22Rv1 (cell line): ENCODE measurements around the gene CYB561A3.

Source experiments
- H3K27ac ChIP-seq: fragments of 450-650 bp; 2 replicates; pipeline ENCODE4 v1.5.1; 2017
- ZFX ChIP-seq: fragments of 450-650 bp; IDR thresholded peaks from 2 replicates; pipeline ENCODE4 v1.6.1; 2017; ENCODE audit warnings: antibody characterized with exemption, borderline replicate concordance
- TF ChIP-seq, protein P1 (sequence below): fragments of 450-650 bp; IDR thresholded peaks from 2 replicates; pipeline ENCODE4 v1.5.1; 2017; ENCODE audit warnings: mild to moderate bottlenecking

CYB561A3 gene

GRCh38 chr11:61337706-61338470, 23.8 kb downstream of the CYB561A3 start:
- TF ChIP-seq ZFX = no peak
- TF ChIP-seq, protein P1, sequence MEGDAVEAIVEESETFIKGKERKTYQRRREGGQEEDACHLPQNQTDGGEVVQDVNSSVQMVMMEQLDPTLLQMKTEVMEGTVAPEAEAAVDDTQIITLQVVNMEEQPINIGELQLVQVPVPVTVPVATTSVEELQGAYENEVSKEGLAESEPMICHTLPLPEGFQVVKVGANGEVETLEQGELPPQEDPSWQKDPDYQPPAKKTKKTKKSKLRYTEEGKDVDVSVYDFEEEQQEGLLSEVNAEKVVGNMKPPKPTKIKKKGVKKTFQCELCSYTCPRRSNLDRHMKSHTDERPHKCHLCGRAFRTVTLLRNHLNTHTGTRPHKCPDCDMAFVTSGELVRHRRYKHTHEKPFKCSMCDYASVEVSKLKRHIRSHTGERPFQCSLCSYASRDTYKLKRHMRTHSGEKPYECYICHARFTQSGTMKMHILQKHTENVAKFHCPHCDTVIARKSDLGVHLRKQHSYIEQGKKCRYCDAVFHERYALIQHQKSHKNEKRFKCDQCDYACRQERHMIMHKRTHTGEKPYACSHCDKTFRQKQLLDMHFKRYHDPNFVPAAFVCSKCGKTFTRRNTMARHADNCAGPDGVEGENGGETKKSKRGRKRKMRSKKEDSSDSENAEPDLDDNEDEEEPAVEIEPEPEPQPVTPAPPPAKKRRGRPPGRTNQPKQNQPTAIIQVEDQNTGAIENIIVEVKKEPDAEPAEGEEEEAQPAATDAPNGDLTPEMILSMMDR = no peak

DNA sequence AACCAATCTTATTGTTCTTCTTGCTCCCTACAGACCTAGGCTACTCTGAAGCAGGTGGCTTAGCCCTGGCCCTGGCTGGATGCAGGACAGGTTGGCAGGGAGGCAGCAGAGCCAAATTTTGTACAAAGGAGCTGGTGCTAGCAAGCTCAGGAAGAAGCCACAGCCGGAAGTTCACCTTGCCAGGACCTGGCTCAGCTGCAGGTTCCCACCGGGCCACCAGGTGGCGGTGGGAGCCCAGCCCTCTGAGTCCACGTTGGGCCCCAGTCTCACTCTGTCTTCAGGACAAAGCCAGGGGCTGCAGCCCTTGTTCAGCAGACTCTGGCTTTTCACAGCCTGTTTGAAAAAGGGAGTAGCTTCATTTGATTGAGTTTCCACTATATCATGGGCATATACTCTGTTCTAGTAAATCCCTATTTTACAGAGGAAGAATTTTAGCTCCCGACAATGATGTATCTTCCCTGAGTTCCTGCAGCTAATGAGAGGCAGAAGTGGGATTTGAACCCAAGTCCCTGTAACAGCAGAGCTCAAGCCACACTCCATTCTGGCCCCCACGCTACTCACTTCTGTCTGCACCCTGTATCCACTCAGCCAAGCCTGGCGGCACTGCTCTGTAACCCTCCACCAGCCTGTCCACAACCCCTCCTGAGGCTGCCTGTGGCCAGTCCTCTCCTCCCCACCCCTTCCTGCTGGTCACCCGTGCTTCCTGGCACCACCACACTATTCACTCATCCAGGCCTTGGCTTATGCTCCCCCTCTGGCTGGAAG, 25.3 kb downstream of the CYB561A3 start:
- H3K27ac ChIP-seq = peak overlapping the region; percentile 84

More at GRCh38 chr11:61337706-61338470, 23.8 kb downstream of the CYB561A3 start:
- H3K27ac ChIP-seq = no peak overlapping the region

GRCh38 chr11:61335355-61335710, 26.3 kb downstream of the CYB561A3 start:
- H3K27ac ChIP-seq = peak overlapping the region; percentile 84
- TF ChIP-seq, protein P1 = no peak
- no peak for TF ChIP-seq ZFX

More for the DNA sequence above, 25.3 kb downstream of the CYB561A3 start:
- TF ChIP-seq, protein P1 = peak; percentile 96
- no peak for TF ChIP-seq ZFX

GRCh38 chr11:61334434-61335354, 27.0 kb downstream of the CYB561A3 start:
- TF ChIP-seq ZFX = no peak
- TF ChIP-seq, protein P1 = no peak
- H3K27ac ChIP-seq = peak overlapping the region; percentile 84

GRCh38 chr11:61333550-61334433, 27.9 kb downstream of the CYB561A3 start:
- peak overlapping the region; percentile 84 for H3K27ac ChIP-seq
- no peak for TF ChIP-seq ZFX
- TF ChIP-seq, protein P1 = no peak
